SK-N-MC (cell line): ENCODE data around the gene HCFC1R1.

ENCODE experiments used
- FOXP2 ChIP-seq: optimal IDR thresholded peaks from 2 replicates; pipeline ENCODE3; 2011; ENCODE audit warnings: mild to moderate bottlenecking, moderate library complexity; ENCODE audit not compliant: insufficient read depth; ENCODE audit errors: extremely low read length, control extremely low read depth
- POLR2AphosphoS5 ChIP-seq: IDR thresholded peaks from 2 replicates; pipeline ENCODE4 v1.6.1; 2012; ENCODE audit warnings: mild to moderate bottlenecking, low read depth, low read length, borderline replicate concordance

DNA sequence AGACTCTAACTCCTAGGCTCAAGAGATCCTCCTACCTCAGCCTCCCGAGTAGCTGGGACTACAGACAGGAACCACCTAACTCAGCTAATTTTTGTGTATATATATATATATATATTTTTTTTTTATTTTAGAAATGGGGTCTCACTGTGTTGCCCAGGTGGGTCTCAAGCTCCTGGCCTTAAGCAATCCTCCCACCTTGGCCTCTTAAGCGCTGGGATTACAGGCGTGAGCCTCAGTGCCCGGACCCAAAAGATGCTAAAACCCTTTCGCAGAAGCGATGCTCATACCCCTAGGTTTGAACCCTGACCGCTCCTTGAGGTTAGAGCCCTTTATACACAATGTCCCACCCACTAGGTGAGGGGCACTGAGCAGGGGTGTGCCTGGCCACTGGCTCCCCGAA is 13.2 kb downstream of the HCFC1R1 start:
- TF ChIP-seq POLR2AphosphoS5 (no peak), FOXP2 (no peak)
